CD4-positive, alpha-beta T cell (primary cell): ENCODE data around the gene CDC42SE2. TPM values are rescaled to one million over a fixed set of nuclear protein-coding genes. Genes with fewer than 3 reads are reported as not detected.

ENCODE experiments used
- ATAC-seq: fragments of 200-7000 bp; cut with Tn5 transposase; one replicate; pipeline ENCODE4 v1.10.0; 2022; ENCODE audit warnings: mild to moderate bottlenecking; ENCODE audit not compliant: poor library complexity
- CTCF ChIA-PET: fragments of 350-600 bp; sonication (Branson Sonifier 250); formaldehyde crosslinking; loops from one replicate; lab custom pipeline; 2021; ENCODE audit warnings: antibody characterized with exemption, inconsistent platforms; lab: Charles Lee
- POLR2A ChIA-PET: fragments of 350-600 bp; sonication (Branson Sonifier 250); formaldehyde crosslinking; loops from one replicate; lab custom pipeline; 2021; ENCODE audit warnings: antibody characterized with exemption, inconsistent platforms; lab: Charles Lee
- DNase-seq, 14 experiments: peaks; one replicate each; pipeline ENCODE4 v3.0.0-alpha.2; 2013 to 2020; ENCODE audit warnings: mixed read lengths in 2 of 14
- H3K27ac ChIP-seq, 2 donors: one replicate each; pipeline versions ENCODE4 v1.5.1 to v1.7.0; 2013; ENCODE audit warnings: low read length in 2 of 2, low read depth in 1 of 2, mild to moderate bottlenecking in 1 of 2
- H3K27me3 ChIP-seq, 2 experiments: 1 replicate in 1 of 2; 2 replicates in 1 of 2; pipeline versions ENCODE4 v1.6.1 to v1.7.0; 2013; ENCODE audit warnings: low read length in 2 of 2, control low read depth in 1 of 2, mild to moderate bottlenecking in 1 of 2, moderate library complexity in 1 of 2; ENCODE audit not compliant: insufficient read depth in 2 of 2, control insufficient read depth in 1 of 2
- H3K36me3 ChIP-seq: one replicate; pipeline ENCODE4 v1.6.1; 2013; ENCODE audit warnings: low read length, control low read depth; ENCODE audit not compliant: insufficient read depth
- H3K4me1 ChIP-seq: one replicate; pipeline ENCODE4 v1.6.1; 2013; ENCODE audit warnings: low read length, control low read depth; ENCODE audit not compliant: insufficient read depth
- H3K4me3 ChIP-seq: one replicate; pipeline ENCODE4 v1.5.1; 2013; ENCODE audit warnings: mild to moderate bottlenecking, low read length, moderate library complexity
- H3K9me3 ChIP-seq, 2 experiments: 1 replicate in 1 of 2; 2 replicates in 1 of 2; pipeline versions ENCODE4 v1.6.1 to v1.7.0; 2013; ENCODE audit warnings: low read length in 2 of 2, mild to moderate bottlenecking in 2 of 2, control low read depth in 1 of 2, moderate library complexity in 1 of 2; ENCODE audit not compliant: control insufficient read depth in 1 of 2, insufficient read depth in 1 of 2
- H3K27ac Mint-ChIP-seq: one replicate; pipeline ENCODE4 v1.8.0; 2020; ENCODE audit warnings: mixed read lengths
- H3K27me3 Mint-ChIP-seq: one replicate; pipeline ENCODE4 v1.8.0; 2021; ENCODE audit warnings: mixed read lengths
- H3K36me3 Mint-ChIP-seq: one replicate; pipeline ENCODE4 v1.8.0; 2021; ENCODE audit warnings: low read depth, mixed read lengths
- H3K4me1 Mint-ChIP-seq: one replicate; pipeline ENCODE4 v1.8.0; 2021; ENCODE audit warnings: low read depth, mixed read lengths
- H3K4me3 Mint-ChIP-seq: one replicate; pipeline ENCODE4 v1.8.0; 2020; ENCODE audit warnings: mild to moderate bottlenecking, mixed read lengths
- H3K9me3 Mint-ChIP-seq: one replicate; pipeline ENCODE4 v1.8.0; 2020; ENCODE audit warnings: mixed read lengths
- CTCF ChIP-seq: fragments of 200-600 bp; IDR thresholded peaks from one replicate; pipeline ENCODE4 v1.8.0; 2022; ENCODE audit warnings: antibody characterized with exemption, mild to moderate bottlenecking
- intact Hi-C, 2 experiments: fragments of 100-400 bp; cut with DNase I in 1 of 2; cut with micrococcal nuclease in 1 of 2; formaldehyde crosslinking; loops; one replicate each; pipeline versions ENCODE4 v1.15.1 to v1.9.0; 2023 to 2025; cut with DNase I, micrococcal nuclease
- total RNA-seq, 174 experiments: library from RNA in 2 of 174; stranded (reverse) in 2 of 174; gene quantifications; one replicate each; pipeline ENCODE4 v1.2.3 and lab custom pipeline; 2021 to 2026

The CDC42SE2 gene
- total RNA-seq, 2 experiments from 2014 or later, result 218 to 230 TPM

DNA sequence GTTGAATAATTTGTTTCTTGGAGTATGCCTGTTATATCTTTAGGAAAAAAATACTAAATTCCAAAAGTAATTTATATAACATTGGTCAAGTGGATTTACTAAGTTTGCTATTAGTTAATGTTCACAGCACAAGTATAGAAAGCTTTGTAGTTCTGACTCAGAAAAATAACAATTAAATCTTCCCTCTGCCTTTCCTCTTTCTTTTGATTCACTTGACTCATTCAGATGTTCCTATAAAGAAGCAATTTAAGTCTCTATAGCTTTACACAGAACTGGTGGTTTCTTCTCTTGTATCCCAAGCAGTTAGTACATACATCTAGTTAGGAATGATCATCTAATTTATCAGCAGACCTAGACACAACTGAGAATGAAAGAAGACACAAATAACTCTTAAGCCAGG is 4.5 kb upstream of the CDC42SE2 start:
- intact Hi-C loops, result loop anchor here in 1 of 2 experiments (5.0 kb wide), 1 partner anchor 42 kb away; no protein-coding TSS in a partner anchor
- H3K4me1 ChIP-seq, result peaks cover 55% of the 10 kb centered on the region
- H3K27me3 ChIP-seq, result no peaks in the 10 kb centered on the region
- Mint-ChIP-seq H3K4me1 (peaks cover 69% of the 10 kb centered on the region), H3K27ac (peak overlapping the region; percentile 90), H3K4me3 (peak overlapping the region; percentile 79), H3K27me3 (no peaks in the 10 kb centered on the region), H3K36me3 (peaks cover 43% of the 10 kb centered on the region), H3K9me3 (no peaks in the 10 kb centered on the region)
- no peaks in the 10 kb centered on the region for H3K9me3 ChIP-seq
- DNase-seq, result no peak
- no peak for TF ChIP-seq CTCF
- no peak overlapping the region for H3K4me3 ChIP-seq
- ChIA-PET CTCF (interaction anchor here (1.3 to 2.1 kb wide), 3 partner anchors 114 to 135 kb away, joined by 3 to 6 read pairs (median 4); no protein-coding TSS in a partner anchor), POLR2A (interaction anchor here (0.7 to 10.0 kb wide), 4 partner anchors 9 to 94 kb away, joined by 3 to 309 read pairs (median 8); partner anchors contain the start of gene HINT1)
- peak overlapping the region; percentile 58 to 66 for H3K27ac ChIP-seq
- no peak for ATAC-seq
- H3K36me3 ChIP-seq, result peaks cover 18% of the 10 kb centered on the region

DNA sequence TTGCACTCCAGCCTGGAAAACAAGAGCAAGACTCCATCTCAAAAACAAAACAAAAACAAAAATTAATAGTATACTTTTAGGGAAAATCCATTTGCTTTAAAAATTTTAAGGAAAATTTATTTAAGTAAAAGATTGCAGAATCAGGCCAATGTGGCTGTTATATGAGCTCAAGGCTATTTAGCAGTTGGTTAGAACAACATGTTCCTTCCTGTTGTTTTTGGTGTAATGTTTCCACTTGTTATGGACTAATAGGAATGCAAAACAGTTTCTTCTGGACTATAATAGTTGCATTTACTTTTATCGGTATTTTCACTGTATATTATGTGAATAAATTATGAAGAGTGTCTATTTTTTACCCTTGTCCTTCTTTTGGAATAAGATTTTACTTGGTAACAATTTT is 3.0 kb upstream of the CDC42SE2 start:
- H3K27me3 ChIP-seq, result no peaks in the 10 kb centered on the region
- H3K4me3 ChIP-seq, result no peak overlapping the region
- peaks cover 57% of the 10 kb centered on the region for H3K36me3 Mint-ChIP-seq
- no peak for TF ChIP-seq CTCF
- H3K4me3 Mint-ChIP-seq, result peak overlapping the region; percentile 43
- ChIA-PET CTCF (interaction anchor here (1.6 kb wide), 1 partner anchor 122 kb away, joined by 4 read pairs; no protein-coding TSS in a partner anchor), POLR2A (interaction anchor here (1.0 to 16.0 kb wide), 6 partner anchors 10 to 118 kb away, joined by 3 to 395 read pairs (median 156); no protein-coding TSS in a partner anchor)
- no peak overlapping the region for H3K27ac ChIP-seq
- H3K27ac Mint-ChIP-seq, result peak overlapping the region; percentile 99
- DNase-seq (peak in 1 of 14 experiments; percentile 5), ATAC-seq (no peak)
- H3K4me1 Mint-ChIP-seq, result peaks cover 60% of the 10 kb centered on the region
- H3K4me1 ChIP-seq, result peaks cover 48% of the 10 kb centered on the region
- no peaks in the 10 kb centered on the region for H3K27me3 Mint-ChIP-seq
- H3K9me3 ChIP-seq, result no peaks in the 10 kb centered on the region
- peaks cover 18% of the 10 kb centered on the region for H3K36me3 ChIP-seq
- H3K9me3 Mint-ChIP-seq, result no peaks in the 10 kb centered on the region
- intact Hi-C loops, result no loop called here

GRCh38 chr5:131261483-131261882 is 2.4 kb upstream of the CDC42SE2 start:
- H3K36me3 Mint-ChIP-seq, result peaks cover 59% of the 10 kb centered on the region
- Histone ChIP-seq H3K4me3 (no peak overlapping the region), H3K4me1 (peaks cover 43% of the 10 kb centered on the region), H3K27ac (no peak overlapping the region), H3K36me3 (peaks cover 14% of the 10 kb centered on the region), H3K9me3 (no peaks in the 10 kb centered on the region), H3K27me3 (no peaks in the 10 kb centered on the region)
- H3K27me3 Mint-ChIP-seq, result no peaks in the 10 kb centered on the region
- H3K4me1 Mint-ChIP-seq, result peaks cover 54% of the 10 kb centered on the region
- no peaks in the 10 kb centered on the region for H3K9me3 Mint-ChIP-seq
- ChIA-PET POLR2A (interaction anchor here (0.8 to 16.0 kb wide), 9 partner anchors 11 to 118 kb away, joined by 3 to 395 read pairs (median 45); no protein-coding TSS in a partner anchor), CTCF (interaction anchor here (1.6 kb wide), 1 partner anchor 122 kb away, joined by 4 read pairs; no protein-coding TSS in a partner anchor)
- no peak for ATAC-seq
- H3K4me3 Mint-ChIP-seq, result peak overlapping the region; percentile 31
- intact Hi-C loops, result no loop called here
- DNase-seq, result no peak
- TF ChIP-seq CTCF, result no peak
- H3K27ac Mint-ChIP-seq, result peak overlapping the region; percentile 99
